GM10248 (cell line): ENCODE results near the gene DMBX1.
A peak's percentile ranks its signal among the peaks of the same experiment; 100 is the strongest.

Experiments
- CTCF ChIA-PET: fragments of 300-600 bp; sonication (Branson Sonifier 250); formaldehyde crosslinking; extraction: SDS; loops from one replicate; lab custom pipeline; 2021; ENCODE audit warnings: antibody characterized with exemption; lab: Yijun Ruan, JAX
- POLR2A ChIA-PET: fragments of 350-650 bp; sonication (Branson Sonifier 250); formaldehyde crosslinking; extraction: SDS; loops from one replicate; lab custom pipeline; 2020; ENCODE audit warnings: antibody characterized with exemption; lab: Yijun Ruan, JAX
- DNase-seq: peaks from one replicate; pipeline ENCODE4 v3.0.0; 2012; ENCODE audit errors: extremely low spot score
- TF ChIP-seq, protein P1 (sequence below): IDR thresholded peaks from 2 replicates; pipeline ENCODE4 v1.5.1; 2012; ENCODE audit warnings: mild to moderate bottlenecking, low read depth; ENCODE audit errors: extremely low read depth, missing control alignments, control extremely low read depth

DMBX1 gene

DNA sequence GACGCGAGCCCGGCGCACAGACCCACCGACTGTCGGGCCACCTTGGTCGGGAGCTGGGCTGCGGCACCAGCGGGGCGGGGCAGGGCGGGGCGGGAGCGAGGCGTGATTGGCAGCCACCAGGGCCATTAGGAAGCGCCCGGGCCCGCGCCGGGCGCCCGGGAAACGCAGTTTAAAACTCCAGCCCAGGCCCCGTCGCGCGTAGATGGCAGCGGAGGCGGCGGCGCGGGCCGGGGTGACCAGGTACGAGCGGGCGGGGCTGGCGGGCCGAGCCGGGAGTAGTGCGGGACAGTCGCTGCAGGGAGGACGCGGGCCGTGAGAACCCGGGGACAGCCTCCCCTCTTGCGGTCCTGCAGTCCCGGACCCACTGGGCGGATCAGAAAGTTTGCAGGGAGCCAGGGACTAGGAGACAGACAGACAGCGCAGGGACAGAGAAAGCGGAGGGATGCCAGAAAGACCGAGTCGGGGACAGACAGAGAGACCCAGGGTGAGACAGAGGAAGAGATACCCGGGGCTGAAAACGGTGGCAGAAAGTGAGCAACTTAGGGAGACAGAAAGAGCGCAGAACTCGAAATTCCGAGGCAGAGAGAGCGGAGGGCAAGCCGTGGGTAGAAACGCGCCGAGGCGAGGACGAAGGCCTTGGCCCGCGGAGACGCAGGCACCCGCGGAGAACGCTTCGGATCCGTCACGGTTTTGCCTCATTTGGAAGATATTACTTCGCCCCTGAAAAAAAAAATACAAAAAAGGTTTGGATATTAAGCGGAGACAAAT lies at the start of gene DMBX1:
Gene DMBX1 (plus strand): TSS at position 199 of the 768 bp plus-strand sequence. CDS start 17,175 bp downstream, outside the sequence.
- ChIA-PET CTCF (no interaction called here), POLR2A (no interaction called here)
- TF ChIP-seq, protein P1, sequence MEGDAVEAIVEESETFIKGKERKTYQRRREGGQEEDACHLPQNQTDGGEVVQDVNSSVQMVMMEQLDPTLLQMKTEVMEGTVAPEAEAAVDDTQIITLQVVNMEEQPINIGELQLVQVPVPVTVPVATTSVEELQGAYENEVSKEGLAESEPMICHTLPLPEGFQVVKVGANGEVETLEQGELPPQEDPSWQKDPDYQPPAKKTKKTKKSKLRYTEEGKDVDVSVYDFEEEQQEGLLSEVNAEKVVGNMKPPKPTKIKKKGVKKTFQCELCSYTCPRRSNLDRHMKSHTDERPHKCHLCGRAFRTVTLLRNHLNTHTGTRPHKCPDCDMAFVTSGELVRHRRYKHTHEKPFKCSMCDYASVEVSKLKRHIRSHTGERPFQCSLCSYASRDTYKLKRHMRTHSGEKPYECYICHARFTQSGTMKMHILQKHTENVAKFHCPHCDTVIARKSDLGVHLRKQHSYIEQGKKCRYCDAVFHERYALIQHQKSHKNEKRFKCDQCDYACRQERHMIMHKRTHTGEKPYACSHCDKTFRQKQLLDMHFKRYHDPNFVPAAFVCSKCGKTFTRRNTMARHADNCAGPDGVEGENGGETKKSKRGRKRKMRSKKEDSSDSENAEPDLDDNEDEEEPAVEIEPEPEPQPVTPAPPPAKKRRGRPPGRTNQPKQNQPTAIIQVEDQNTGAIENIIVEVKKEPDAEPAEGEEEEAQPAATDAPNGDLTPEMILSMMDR, result no peak
- DNase-seq, result no peak

DNA sequence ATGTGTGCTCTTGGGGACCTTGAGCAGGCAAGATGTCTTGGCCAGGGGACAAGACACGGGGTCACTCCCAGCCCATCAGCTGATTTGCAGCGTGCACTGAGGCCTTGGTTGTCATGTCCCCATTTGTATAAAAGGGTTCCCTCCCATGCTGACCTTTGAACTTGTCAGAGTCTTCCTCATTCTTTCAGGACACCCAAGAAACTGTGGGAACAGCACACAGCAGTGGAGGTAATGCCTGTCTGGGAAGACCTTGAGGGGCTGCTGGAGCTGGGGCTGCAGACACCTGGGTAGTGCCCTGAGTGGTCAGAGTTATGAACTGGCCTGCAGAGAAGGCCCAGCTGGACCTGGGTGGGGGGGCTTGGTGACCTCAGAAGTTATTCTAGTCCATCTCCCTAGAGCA lies 49.2 kb upstream of the DMBX1 start:
- TF ChIP-seq, protein P1, result no peak
- DNase-seq, result no peak
- CTCF ChIA-PET, result interaction anchor here (0.9 to 11.2 kb wide), 6 partner anchors 9 to 284 kb away, joined by 3 to 82 read pairs (median 18); no protein-coding TSS in a partner anchor
- POLR2A ChIA-PET, result no interaction called here

DNA sequence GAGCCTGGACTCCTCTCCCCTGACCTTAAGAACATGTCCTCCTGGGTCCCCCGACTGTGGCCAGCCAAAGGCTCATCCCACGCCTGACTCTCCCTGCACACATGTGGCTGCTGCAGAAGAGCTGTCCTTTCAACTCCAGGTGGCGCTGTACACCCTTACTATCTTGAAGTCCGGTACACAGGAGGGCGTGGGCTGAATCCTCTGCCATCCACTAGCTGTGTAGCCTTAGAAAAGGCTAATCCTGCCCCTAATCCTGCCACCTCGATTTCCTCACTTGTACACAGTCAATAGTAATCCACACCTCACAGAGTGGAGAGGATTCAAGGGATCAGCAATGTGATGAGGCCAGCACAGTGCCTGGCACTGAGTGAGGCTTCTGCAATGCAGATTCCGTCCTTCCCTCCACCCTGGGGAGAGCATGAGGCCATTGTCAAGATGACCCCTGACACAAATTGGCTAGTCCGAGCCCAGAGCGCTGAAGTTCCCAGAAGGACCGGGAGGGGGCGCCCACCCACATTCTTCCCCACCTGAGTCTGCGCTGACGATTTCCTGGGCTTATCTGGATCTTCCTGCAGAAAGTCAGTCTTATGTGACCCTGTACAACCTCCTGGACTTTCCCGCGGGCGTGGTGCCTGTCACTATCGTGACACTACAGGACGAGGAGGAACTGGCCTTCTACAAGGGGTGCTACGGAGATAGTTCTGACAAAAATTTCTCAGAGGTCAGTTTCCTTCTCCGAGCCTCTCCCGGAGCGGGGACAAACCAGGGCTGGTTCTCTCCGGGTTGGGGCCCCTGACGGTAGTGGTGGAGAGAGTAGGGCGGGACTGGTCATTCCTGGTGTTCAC lies 47.1 kb upstream of the DMBX1 start:
- TF ChIP-seq, protein P1, result peak; percentile 85
- DNase-seq, result peak; percentile 81
- ChIA-PET CTCF (interaction anchor here (0.6 to 11.2 kb wide), 35 partner anchors 9 to 732 kb away, joined by 3 to 82 read pairs (median 3); no protein-coding TSS in a partner anchor), POLR2A (no interaction called here)

DNA sequence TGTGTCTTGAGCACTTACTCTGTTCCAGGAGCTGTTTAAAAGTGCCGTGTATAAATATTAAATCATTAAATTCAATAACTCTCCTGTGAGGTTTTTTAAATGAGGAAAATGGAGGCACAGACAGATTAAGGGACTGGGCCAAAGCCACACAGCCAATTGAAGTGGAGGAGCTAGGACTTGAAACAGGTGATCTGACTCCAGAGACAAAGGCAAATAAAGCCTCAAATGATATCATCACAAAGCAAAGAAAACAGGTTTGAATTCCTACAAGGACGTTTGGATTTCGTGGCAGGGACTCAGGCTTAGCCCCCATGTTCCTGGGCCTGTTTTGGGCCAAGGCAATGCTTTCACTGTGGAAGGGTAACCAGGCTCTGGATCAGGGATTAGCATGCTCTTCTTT lies 45.2 kb upstream of the DMBX1 start:
- ChIA-PET CTCF (interaction anchor here (1.3 to 5.6 kb wide), 6 partner anchors 9 to 103 kb away, joined by 4 to 79 read pairs (median 13); no protein-coding TSS in a partner anchor), POLR2A (no interaction called here)
- TF ChIP-seq, protein P1, result no peak
- DNase-seq, result no peak

DNA sequence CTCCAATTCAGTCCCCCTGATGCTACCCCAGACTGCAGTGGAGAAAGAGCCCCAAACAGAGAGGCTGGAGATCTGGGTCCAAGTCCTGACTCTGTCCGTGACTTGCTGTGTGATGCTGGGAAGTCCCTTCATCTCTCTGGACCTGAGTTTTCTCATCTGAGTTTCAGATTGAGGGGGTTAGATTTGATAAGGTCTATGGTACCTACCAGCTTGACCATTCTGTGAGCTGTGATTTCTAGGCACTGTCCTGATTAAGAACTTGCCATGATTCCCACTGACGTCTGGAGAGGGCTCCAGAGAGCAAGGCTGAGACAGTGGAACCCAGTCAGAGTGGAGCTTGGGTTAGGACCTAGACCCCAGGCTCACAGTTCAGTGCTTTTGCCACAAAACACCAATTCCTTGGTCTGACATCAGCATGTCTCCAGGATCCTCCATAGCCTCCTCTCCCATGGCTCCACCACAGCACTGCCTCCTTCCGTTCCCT lies 43.8 kb upstream of the DMBX1 start:
- no peak for DNase-seq
- POLR2A ChIA-PET, result no interaction called here
- CTCF ChIA-PET, result interaction anchor here (0.7 to 5.6 kb wide), 14 partner anchors 9 to 279 kb away, joined by 3 to 79 read pairs (median 7); no protein-coding TSS in a partner anchor
- TF ChIP-seq, protein P1, result no peak
